HEK293T (cell line): ENCODE measurements around the gene DUSP8.

Experiments
- ARNT ChIP-seq: fragments of 450-650 bp; IDR thresholded peaks from 2 replicates; pipeline ENCODE4 v1.6.1; 2017; ENCODE audit warnings: mild to moderate bottlenecking
- BHLHE40 ChIP-seq: fragments of 450-650 bp; IDR thresholded peaks from 2 replicates; pipeline ENCODE4 v1.6.1; 2016; ENCODE audit warnings: mild to moderate bottlenecking, moderate library complexity, borderline replicate concordance
- CTBP1 ChIP-seq: fragments of 450-650 bp; IDR thresholded peaks from 2 replicates; pipeline ENCODE4 v1.6.1; 2016; ENCODE audit warnings: borderline replicate concordance
- ELF4 ChIP-seq: fragments of 450-650 bp; IDR thresholded peaks from 2 replicates; pipeline ENCODE4 v1.6.1; 2017; ENCODE audit warnings: antibody characterized with exemption
- FOXA1 ChIP-seq: fragments of 450-650 bp; IDR thresholded peaks from 2 replicates; pipeline ENCODE4 v1.6.1; 2016; ENCODE audit warnings: mild to moderate bottlenecking
- FOXK2 ChIP-seq: fragments of 450-650 bp; IDR thresholded peaks from 2 replicates; pipeline ENCODE4 v1.6.1; 2016; ENCODE audit warnings: mild to moderate bottlenecking
- FOXM1 ChIP-seq: fragments of 450-650 bp; IDR thresholded peaks from 2 replicates; pipeline ENCODE4 v1.6.1; 2017; ENCODE audit warnings: mild to moderate bottlenecking, borderline replicate concordance
- HDGF ChIP-seq: fragments of 450-650 bp; IDR thresholded peaks from 2 replicates; pipeline ENCODE4 v1.6.1; 2017; ENCODE audit warnings: antibody characterized with exemption, borderline replicate concordance
- L3MBTL2 ChIP-seq: fragments of 450-650 bp; conservative IDR thresholded peaks from 2 replicates; pipeline ENCODE4 v1.6.1; 2016; ENCODE audit warnings: mild to moderate bottlenecking
- LEF1 ChIP-seq: fragments of 450-650 bp; IDR thresholded peaks from 2 replicates; pipeline ENCODE4 v1.6.1; 2017; ENCODE audit warnings: mild to moderate bottlenecking, borderline replicate concordance
- NFRKB ChIP-seq: fragments of 450-650 bp; IDR thresholded peaks from 2 replicates; pipeline ENCODE4 v1.6.1; 2016; ENCODE audit warnings: mild to moderate bottlenecking, moderate library complexity
- PKNOX1 ChIP-seq: fragments of 450-650 bp; IDR thresholded peaks from 2 replicates; pipeline ENCODE4 v1.6.1; 2016
- SUZ12 ChIP-seq: fragments of 450-650 bp; IDR thresholded peaks from 2 replicates; pipeline ENCODE4 v1.6.1; 2016; ENCODE audit warnings: mild to moderate bottlenecking
- TARDBP ChIP-seq: fragments of 450-650 bp; IDR thresholded peaks from 2 replicates; pipeline ENCODE4 v1.6.1; 2016

GRCh38 chr11:1573903-1574237 lies 1.8 kb upstream of the DUSP8 start:
- TF ChIP-seq BHLHE40 (no peak), HDGF (no peak), FOXM1 (no peak), CTBP1 (no peak), FOXA1 (no peak), ARNT (no peak), NFRKB (no peak), SUZ12 (no peak), LEF1 (no peak), ELF4 (no peak), L3MBTL2 (no peak), FOXK2 (no peak), PKNOX1 (no peak), TARDBP (no peak)
